ENCODE results near the gene GALNT2. TPM values are rescaled to one million over a fixed set of nuclear protein-coding genes. Genes with fewer than 3 reads are reported as not detected.

The GALNT2 gene
- total RNA-seq, 1 donor from 2014 or later = 129 TPM

DNA sequence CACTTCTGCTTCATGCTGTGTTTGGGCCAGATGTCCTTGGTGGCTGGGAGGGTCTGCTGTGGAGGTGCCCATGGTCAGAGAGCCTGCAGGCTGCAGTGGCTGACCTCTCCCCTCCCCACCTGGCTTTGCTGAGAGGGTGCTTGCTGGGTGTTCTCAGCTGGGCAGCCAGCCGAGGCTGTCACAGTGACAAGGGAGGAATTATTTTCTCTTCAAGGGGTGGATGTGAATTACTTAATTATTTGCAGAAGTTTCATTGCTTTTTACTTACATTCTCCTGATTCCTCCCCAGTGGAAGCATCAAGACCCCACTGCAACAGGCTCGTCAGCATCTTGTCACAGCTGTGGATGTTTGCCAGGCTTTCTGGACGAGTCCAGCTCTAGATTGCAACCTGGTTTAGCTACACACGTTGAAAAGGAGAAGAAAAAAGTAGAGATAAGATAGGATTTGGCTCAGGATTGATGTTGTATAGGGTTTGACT is 70.3 kb downstream of the GALNT2 start:
- Histone ChIP-seq H3K27me3 (no peaks in the 10 kb centered on the region), H3K9me3 (no peaks in the 10 kb centered on the region), H3K4me3 (peak overlapping the region in 1 of 2 donors; percentile 40), H3K4me1 (peaks cover 3 to 29% of the 10 kb centered on the region in 2 donors), H3K27ac (peak overlapping the region in 1 of 2 donors; percentile 14), H3K36me3 (no peaks in the 10 kb centered on the region)
- no peak for DNase-seq (ENCODE audit: low spot score in 2 of 2)
- intact Hi-C loops (cut with DNase I) = loop anchor here (1.0 to 2.0 kb wide), 2 partner anchors 23 to 47 kb away; no protein-coding TSS in a partner anchor
- TF ChIP-seq, protein P1, sequence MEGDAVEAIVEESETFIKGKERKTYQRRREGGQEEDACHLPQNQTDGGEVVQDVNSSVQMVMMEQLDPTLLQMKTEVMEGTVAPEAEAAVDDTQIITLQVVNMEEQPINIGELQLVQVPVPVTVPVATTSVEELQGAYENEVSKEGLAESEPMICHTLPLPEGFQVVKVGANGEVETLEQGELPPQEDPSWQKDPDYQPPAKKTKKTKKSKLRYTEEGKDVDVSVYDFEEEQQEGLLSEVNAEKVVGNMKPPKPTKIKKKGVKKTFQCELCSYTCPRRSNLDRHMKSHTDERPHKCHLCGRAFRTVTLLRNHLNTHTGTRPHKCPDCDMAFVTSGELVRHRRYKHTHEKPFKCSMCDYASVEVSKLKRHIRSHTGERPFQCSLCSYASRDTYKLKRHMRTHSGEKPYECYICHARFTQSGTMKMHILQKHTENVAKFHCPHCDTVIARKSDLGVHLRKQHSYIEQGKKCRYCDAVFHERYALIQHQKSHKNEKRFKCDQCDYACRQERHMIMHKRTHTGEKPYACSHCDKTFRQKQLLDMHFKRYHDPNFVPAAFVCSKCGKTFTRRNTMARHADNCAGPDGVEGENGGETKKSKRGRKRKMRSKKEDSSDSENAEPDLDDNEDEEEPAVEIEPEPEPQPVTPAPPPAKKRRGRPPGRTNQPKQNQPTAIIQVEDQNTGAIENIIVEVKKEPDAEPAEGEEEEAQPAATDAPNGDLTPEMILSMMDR (IDR thresholded peaks at IDR 0.05) = no peak

- Histone ChIP-seq H3K9me3 (no peaks in the 10 kb centered on the region), H3K27me3 (no peaks in the 10 kb centered on the region), H3K4me3 (no peak overlapping the region), H3K36me3 (no peaks in the 10 kb centered on the region), H3K27ac (no peak overlapping the region), H3K4me1 (peaks cover 3 to 36% of the 10 kb centered on the region in 2 donors)
- intact Hi-C loops (cut with DNase I) = no loop called here
- DNase-seq (ENCODE audit: low spot score in 2 of 2) = no peak
- TF ChIP-seq, protein P1 (IDR thresholded peaks at IDR 0.05) = no peak
Observed at GRCh38 chr1:230138561-230139239, 71.7 kb downstream of the GALNT2 start.

DNA sequence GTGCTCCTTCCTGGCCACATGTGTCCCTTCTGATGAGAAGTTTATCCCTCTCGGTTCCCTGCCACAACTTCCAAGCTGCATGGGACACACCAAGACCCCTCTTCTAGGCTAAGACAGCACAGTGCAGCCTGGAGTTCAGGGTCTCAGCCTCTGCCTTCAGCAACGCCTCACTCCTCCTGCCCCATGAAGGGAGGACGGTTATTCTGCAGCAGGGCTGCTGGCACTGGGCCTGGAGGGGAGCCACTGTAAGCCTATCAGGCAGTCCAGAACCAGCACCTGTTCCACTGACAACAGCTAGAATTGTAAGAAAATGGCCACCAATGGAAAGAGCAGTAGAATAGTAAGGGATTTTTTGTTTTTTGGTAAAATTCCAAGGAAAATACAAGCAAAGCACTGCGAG is 72.3 kb downstream of the GALNT2 start:
- peaks cover 3 to 36% of the 10 kb centered on the region in 2 donors for H3K4me1 ChIP-seq
- no peak overlapping the region for H3K27ac ChIP-seq
- H3K9me3 ChIP-seq = no peaks in the 10 kb centered on the region
- intact Hi-C loops (cut with DNase I) = no loop called here
- no peak for DNase-seq (ENCODE audit: low spot score in 2 of 2)
- H3K27me3 ChIP-seq = no peaks in the 10 kb centered on the region
- no peak overlapping the region for H3K4me3 ChIP-seq
- H3K36me3 ChIP-seq = no peaks in the 10 kb centered on the region
- TF ChIP-seq, protein P1 (IDR thresholded peaks at IDR 0.05) = no peak

DNA sequence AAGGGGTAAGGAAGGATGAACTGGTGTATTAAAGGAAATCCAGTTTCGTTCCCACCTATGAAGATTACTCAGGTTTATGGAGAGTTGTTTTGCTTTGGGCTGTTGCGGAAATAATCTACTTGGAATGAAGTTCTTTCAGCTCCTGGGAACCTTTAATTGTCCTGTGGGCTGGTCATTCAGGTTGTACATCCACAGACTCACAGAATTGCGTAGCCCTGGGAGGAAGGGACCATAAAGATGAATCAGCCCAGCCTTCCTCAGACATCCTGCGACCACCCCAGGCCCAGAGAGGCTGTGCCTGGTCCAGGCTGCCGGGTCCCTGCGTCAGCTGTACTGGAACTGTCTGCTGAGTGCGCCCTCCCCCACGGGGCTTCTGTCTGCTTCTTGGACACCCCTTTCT is 72.7 kb downstream of the GALNT2 start:
- H3K27ac ChIP-seq = no peak overlapping the region
- no peaks in the 10 kb centered on the region for H3K27me3 ChIP-seq
- DNase-seq (ENCODE audit: low spot score in 2 of 2) = no peak
- intact Hi-C loops (cut with DNase I) = no loop called here
- peaks cover 3 to 33% of the 10 kb centered on the region in 2 donors for H3K4me1 ChIP-seq
- TF ChIP-seq, protein P1 (IDR thresholded peaks at IDR 0.05) = no peak
- H3K36me3 ChIP-seq = no peaks in the 10 kb centered on the region
- no peak overlapping the region for H3K4me3 ChIP-seq
- no peaks in the 10 kb centered on the region for H3K9me3 ChIP-seq

GRCh38 chr1:230140221-230141020 is 73.4 kb downstream of the GALNT2 start:
- H3K4me1 ChIP-seq = peaks cover 3 to 40% of the 10 kb centered on the region in 2 donors
- DNase-seq (ENCODE audit: low spot score in 2 of 2) = no peak
- intact Hi-C loops (cut with DNase I) = no loop called here
- no peaks in the 10 kb centered on the region for H3K27me3 ChIP-seq
- H3K9me3 ChIP-seq = no peaks in the 10 kb centered on the region
- H3K27ac ChIP-seq = no peak overlapping the region
- TF ChIP-seq, protein P1 (IDR thresholded peaks at IDR 0.05) = no peak
- no peaks in the 10 kb centered on the region for H3K36me3 ChIP-seq
- no peak overlapping the region for H3K4me3 ChIP-seq
